Measurements from ENCODE around the gene EMID1. TPM values are rescaled to one million over a fixed set of nuclear protein-coding genes. Genes with fewer than 3 reads are reported as not detected.

EMID1 gene
- total and polyA plus RNA-seq, 7 donors = 0.13 to 1.3 (median 0.58) TPM

DNA sequence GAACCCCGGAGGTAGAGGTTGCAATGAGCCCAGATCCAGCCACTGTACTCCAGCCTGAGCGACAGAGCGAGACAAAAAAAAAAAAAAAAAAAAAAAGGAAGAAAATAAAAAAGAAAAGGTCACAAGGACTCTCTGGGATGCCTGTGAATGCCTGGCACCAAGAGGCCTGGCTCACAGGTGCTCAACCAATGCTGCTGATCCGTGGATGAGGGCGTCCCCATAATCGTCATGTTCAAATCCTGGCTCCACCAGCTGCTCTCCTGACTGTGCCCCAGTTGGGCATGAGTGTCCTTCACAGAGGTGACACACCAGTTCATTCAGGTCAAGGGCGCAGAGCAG is 100.1 kb downstream of the EMID1 start:
- TF ChIP-seq, protein P1, sequence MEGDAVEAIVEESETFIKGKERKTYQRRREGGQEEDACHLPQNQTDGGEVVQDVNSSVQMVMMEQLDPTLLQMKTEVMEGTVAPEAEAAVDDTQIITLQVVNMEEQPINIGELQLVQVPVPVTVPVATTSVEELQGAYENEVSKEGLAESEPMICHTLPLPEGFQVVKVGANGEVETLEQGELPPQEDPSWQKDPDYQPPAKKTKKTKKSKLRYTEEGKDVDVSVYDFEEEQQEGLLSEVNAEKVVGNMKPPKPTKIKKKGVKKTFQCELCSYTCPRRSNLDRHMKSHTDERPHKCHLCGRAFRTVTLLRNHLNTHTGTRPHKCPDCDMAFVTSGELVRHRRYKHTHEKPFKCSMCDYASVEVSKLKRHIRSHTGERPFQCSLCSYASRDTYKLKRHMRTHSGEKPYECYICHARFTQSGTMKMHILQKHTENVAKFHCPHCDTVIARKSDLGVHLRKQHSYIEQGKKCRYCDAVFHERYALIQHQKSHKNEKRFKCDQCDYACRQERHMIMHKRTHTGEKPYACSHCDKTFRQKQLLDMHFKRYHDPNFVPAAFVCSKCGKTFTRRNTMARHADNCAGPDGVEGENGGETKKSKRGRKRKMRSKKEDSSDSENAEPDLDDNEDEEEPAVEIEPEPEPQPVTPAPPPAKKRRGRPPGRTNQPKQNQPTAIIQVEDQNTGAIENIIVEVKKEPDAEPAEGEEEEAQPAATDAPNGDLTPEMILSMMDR (IDR thresholded peaks at IDR 0.05) = no peak
- H3K9me3 ChIP-seq = no peaks in the 10 kb centered on the region
- peak overlapping the region; percentile 81 for H3K27ac ChIP-seq
- ATAC-seq = no peak
- peaks cover 27% of the 10 kb centered on the region for H3K4me1 ChIP-seq
- peak overlapping the region; percentile 92 for H3K4me3 ChIP-seq
- no peak for DNase-seq
- 38 to 47% (median 43%) methylated on average over 7 of the region's 7 CpGs for WGBS, 3 donors
- peaks cover 0 to 2% of the 10 kb centered on the region in 2 donors for H3K36me3 ChIP-seq (ENCODE audit: insufficient read depth in 1 of 2, low read depth in 1 of 2)
- no peaks in the 10 kb centered on the region for H3K27me3 ChIP-seq (ENCODE audit: insufficient read depth in 3 of 3, low read length in 2 of 3)
- intact Hi-C loops (cut with DNase I) = loop anchor here (1.0 to 5.0 kb wide), 3 partner anchors 39 to 53 kb away; partner anchors contain the start of genes EWSR1 (in 1 of the 2) and RHBDD3 (in 1 of the 2)

DNA sequence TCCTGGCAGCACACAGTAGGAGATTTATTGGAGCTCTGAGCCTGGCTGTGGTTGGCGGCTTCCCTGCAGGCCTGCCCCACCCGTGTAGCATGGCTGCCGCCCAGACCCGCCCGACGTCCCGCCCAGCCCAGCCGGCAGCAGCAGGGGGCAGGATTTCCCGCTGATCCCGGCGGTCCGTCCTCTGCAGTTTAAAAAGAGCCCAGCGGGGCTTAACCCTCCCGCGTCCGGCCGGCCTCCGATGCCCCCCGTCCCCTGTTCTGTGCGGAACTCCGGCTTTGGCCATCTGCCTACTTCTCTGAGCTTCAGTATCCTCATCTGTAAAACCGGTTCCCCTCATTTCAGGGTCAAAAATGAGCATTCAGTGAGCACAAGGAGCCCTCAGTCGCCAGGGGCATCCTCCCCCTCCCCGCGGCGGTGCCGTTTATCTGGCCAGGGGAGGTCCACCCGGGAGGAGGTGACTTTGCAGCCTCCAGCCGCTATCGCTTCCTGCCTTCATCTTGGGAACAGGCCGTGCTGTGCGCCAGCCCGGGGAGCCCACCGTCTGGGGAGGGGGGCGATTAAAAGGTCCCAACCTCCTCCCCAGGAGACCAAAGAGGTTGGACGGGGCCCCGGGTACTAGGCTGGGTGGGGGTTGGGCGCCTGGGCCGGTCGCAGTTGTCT is 100.6 kb downstream of the EMID1 start, which contains the start of gene GAS2L1:
TSS of gene GAS2L1 (plus strand) at position 476 of the 660 bp plus-strand sequence. CDS start 1,456 bp downstream, outside the sequence.
- peak; percentile 73 to 81 (median 74) for ATAC-seq
- 0 to 1% (median 0%) methylated on average over 36 to 40 of the region's 40 CpGs for WGBS, 3 donors

DNA sequence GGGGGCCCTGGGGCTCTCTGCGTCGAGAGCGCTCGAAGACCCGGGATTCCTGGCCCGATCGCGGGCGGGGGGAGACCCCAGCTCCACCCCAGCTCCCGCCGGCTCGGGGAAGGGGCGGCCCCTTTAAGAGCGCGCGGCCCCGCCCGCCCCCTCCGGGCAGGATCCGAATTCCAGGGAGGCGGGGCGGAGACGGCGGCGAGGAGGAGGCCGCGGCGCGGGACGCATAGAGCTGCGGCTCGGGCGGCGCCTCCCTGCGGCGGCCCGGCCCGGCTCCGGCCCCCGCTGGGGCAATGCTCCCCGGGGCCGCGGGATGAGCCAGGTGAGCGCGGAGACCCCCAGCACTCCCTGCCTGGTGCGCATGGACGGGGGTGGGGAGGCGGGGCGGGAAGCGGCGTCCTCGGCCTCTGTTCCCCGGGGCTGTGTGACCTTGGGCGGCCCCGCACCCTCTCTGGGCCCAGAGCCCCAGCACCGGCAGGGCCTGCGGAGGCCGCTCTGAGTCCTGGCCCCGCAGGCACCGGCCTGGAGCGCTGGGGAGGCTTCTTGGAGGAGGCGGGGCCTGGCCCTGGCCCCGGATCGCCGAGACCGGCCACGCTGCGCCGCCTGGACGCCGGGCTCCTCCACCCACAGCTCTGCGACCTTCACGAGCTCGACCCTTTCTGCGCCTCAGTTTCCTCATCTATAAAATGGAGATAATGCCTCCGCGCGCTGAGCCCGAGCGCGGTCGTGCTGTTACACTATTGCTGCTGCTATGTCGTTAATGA is 101.3 kb downstream of the EMID1 start:
- peak overlapping the region; percentile 92 for H3K4me3 ChIP-seq
- TF ChIP-seq, protein P1 (IDR thresholded peaks at IDR 0.05) = no peak
- DNase-seq = peak; percentile 88 to 89
- peak; percentile 70 to 79 (median 76) for ATAC-seq
- intact Hi-C loops (cut with DNase I) = loop anchor here (1.0 to 5.0 kb wide), 3 partner anchors 40 to 52 kb away; partner anchors contain the start of genes EWSR1 (in 1 of the 2) and RHBDD3 (in 1 of the 2)
- peaks cover 27% of the 10 kb centered on the region for H3K4me1 ChIP-seq
- H3K27me3 ChIP-seq (ENCODE audit: insufficient read depth in 3 of 3, low read length in 2 of 3) = no peaks in the 10 kb centered on the region
- WGBS, 3 donors = 2 to 3% (median 3%) methylated on average over 56 to 83 of the region's 83 CpGs
- no peaks in the 10 kb centered on the region for H3K9me3 ChIP-seq
- peak overlapping the region; percentile 81 for H3K27ac ChIP-seq
- H3K36me3 ChIP-seq (ENCODE audit: insufficient read depth in 1 of 2, low read depth in 1 of 2) = no peaks in the 10 kb centered on the region

More for the DNA sequence above, 100.6 kb downstream of the EMID1 start, which contains the start of gene GAS2L1:
- intact Hi-C loops (cut with DNase I) = loop anchor here (1.0 to 5.0 kb wide), 3 partner anchors 39 to 53 kb away; partner anchors contain the start of genes EWSR1 (in 1 of the 2) and RHBDD3 (in 1 of the 2)
- peak within 1 kb of the TSS; percentile 81 for H3K27ac ChIP-seq
- H3K36me3 ChIP-seq (ENCODE audit: insufficient read depth in 1 of 2, low read depth in 1 of 2) = no peaks in the 10 kb centered on the region
- H3K27me3 ChIP-seq (ENCODE audit: insufficient read depth in 3 of 3, low read length in 2 of 3) = no peaks in the 10 kb centered on the region
- DNase-seq = peak; percentile 86 to 93
- no peaks in the 10 kb centered on the region for H3K9me3 ChIP-seq
- H3K4me3 ChIP-seq = peak within 1 kb of the TSS; percentile 92
- H3K4me1 ChIP-seq = peaks cover 27% of the 10 kb centered on the region
- TF ChIP-seq, protein P1 (IDR thresholded peaks at IDR 0.05) = peak; percentile 78

DNA sequence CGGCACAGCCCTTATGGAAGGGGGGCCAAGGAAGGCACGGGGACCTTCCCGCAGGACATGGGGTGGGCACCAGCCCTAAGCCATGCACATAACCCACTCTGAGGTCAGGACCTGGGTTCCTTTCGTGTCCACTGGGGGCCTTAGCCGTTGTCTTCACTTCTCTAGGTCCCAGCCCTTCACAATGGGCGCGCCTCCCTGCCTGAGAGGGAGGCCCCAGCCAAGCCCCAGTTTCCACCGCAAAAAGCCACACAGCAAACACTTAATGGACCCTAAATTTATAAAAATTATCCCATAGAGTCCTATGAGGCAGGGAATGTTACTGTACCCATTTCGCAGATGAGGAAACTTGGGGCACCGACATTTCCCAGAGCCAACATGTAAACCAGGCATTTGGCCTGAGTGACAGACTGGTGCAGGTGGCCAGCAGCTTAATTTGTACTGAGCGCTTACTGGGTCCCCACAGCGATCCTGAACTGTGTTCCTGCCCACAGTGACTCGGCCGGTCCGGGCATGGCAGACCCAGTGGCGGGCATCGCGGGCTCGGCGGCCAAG is 102.0 kb downstream of the EMID1 start:
- peak overlapping the region; percentile 92 for H3K4me3 ChIP-seq
- intact Hi-C loops (cut with DNase I) = loop anchor here (2.0 to 5.0 kb wide), 2 partner anchors 40 to 51 kb away; partner anchors contain the start of genes EWSR1 (in 1 of the 2) and RHBDD3 (in 1 of the 2)
- ATAC-seq (peak in 2 of 4 donors; percentile 8 to 27), DNase-seq (no peak)
- H3K9me3 ChIP-seq = no peaks in the 10 kb centered on the region
- peaks cover 27% of the 10 kb centered on the region for H3K4me1 ChIP-seq
- no peaks in the 10 kb centered on the region for H3K36me3 ChIP-seq (ENCODE audit: insufficient read depth in 1 of 2, low read depth in 1 of 2)
- no peaks in the 10 kb centered on the region for H3K27me3 ChIP-seq (ENCODE audit: insufficient read depth in 3 of 3, low read length in 2 of 3)
- TF ChIP-seq, protein P1 (IDR thresholded peaks at IDR 0.05) = no peak
- WGBS, 3 donors = 34 to 49% (median 35%) methylated on average over 18 to 20 of the region's 20 CpGs
- peak overlapping the region; percentile 81 for H3K27ac ChIP-seq

Data from psoas muscle (tissue), 8 donors.